ENCODE data around the gene DENND1B. TPM values are rescaled to one million over a fixed set of nuclear protein-coding genes. Genes with fewer than 3 reads are reported as not detected.
A peak's percentile ranks its signal among the peaks of the same experiment; 100 is the strongest.
"Not testable (repeated sequence)": the region's sequence is repeated elsewhere in the genome, so short reads cannot be mapped to it uniquely, and the experiment has no call there.

Gene DENND1B
- total RNA-seq, 2 experiments from 2014 or later = 25.5 to 25.9 TPM

DNA sequence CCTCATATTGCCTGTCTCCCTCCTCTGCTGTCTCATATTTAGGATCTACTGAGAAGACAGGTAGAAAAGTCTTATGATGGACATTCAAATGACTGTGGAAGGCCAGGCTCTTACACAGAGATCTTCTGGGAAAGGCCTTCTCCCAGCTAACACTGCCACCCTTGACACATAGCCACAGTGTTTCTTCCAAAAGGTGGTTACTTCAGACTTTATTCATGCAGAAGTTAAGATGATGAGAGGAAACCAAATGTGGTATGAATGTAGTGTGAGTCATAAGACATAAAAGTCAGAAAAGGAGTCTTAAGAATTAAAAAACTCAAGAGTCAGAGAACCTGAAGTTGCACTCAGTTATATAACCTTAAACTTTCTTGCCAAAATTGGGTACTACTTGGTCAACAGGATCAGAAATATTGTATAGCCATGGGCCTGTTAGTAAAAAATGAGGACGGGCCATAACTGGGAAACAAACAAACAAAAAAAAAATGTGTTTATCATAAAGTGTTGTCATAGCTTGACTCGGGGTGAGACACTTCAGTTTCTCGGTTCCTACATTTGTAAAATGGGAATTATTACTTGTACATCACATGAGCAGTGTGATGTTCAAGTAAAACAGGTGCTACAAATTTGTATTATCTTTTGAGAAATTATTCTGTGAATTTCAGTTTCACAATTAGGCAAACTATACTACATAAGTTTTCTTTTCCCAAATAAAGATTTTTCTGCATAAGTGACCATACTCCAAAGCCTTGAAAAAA is 1.2 kb upstream of the DENND1B start:
- POLR2A ChIA-PET = interaction anchor here (1.2 to 2.8 kb wide), 3 partner anchors 7 to 17 kb away, joined by 3 to 15 read pairs (median 4); no protein-coding TSS in a partner anchor
- Mint-ChIP-seq H3K9me3 (no peaks in the 10 kb centered on the region), H3K27ac (peak overlapping the region; percentile 99), H3K4me1 (peaks cover 53% of the 10 kb centered on the region), H3K4me3 (peak overlapping the region; percentile 80), H3K27me3 (no peaks in the 10 kb centered on the region), H3K36me3 (peaks cover 13% of the 10 kb centered on the region)
- ATAC-seq (ENCODE audit: low read depth) (peak; percentile 44), DNase-seq (no peak)

DNA sequence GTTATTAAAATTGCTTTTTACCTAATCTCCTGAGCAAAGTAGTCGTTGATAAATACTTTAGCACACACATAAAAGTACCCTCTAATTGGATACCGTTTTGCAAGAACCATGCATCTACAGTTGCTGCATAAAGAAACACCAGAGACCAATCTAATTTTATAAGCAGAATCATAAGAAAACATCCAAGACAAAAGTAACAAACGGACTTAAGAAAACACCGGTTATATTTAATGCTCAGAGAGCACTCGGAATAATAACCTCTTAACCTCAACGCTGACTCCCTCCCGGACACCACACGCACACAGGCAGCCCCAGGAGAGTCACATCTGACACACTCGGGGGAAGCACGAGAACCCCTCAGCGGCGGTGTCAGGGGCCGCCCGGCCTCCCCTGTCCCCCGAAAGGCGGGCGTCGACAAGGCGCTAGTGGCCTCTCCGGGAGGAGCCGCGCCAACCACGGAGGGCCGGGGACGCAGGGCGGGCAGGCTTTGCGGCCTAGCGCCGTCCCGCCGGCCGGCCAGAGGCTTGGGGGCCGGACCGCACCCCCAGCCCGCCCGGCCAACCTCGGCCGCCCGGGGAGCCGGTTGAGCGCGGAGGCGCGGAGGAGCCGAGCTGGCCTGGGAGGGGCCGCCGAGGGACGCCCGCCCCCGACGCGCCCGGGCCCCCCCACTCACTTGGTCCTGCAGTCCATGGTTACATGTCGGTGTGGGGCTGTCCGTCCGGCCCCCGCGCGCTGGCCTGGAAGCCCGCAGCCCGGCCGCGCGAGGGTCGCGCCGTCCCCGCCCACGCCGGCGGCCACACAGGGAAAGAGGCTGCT is 606 bp downstream of the DENND1B start:
- DNase-seq = peak; percentile 77
- Mint-ChIP-seq H3K36me3 (peaks cover 21% of the 10 kb centered on the region), H3K4me3 (peak overlapping the region; percentile 93), H3K27me3 (no peaks in the 10 kb centered on the region), H3K9me3 (no peaks in the 10 kb centered on the region), H3K27ac (peak overlapping the region; percentile 93), H3K4me1 (peaks cover 54% of the 10 kb centered on the region)
- ATAC-seq (ENCODE audit: low read depth) = peak; percentile 48
- POLR2A ChIA-PET = interaction anchor here (0.6 to 2.8 kb wide), 8 partner anchors 9 to 399 kb away, joined by 3 to 15 read pairs (median 4); partner anchors contain the start of gene NEK7

DNA sequence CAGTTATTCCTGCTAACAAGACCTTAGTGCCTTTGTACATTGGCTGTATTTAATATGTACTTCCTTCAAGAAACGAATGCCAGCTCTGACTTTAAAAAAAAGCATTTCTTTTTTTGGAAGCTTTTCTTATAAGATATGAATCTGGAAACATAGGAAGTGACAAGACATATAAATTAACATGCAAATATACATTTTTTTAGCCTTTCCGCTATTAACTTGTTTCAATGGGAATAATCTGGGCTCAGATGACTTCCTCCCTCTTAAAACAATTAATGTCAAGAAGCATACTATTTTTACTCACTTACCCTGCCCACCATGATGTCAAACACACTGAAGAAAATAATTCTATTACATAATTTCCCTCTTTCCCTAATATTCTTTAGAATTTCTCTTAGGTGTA is 1.4 kb downstream of the DENND1B start:
- Mint-ChIP-seq H3K27ac (peak overlapping the region; percentile 93), H3K4me1 (peaks cover 54% of the 10 kb centered on the region), H3K27me3 (no peaks in the 10 kb centered on the region), H3K36me3 (peaks cover 19% of the 10 kb centered on the region), H3K4me3 (peak overlapping the region; percentile 93), H3K9me3 (no peaks in the 10 kb centered on the region)
- ATAC-seq (ENCODE audit: low read depth) (no peak), DNase-seq (no peak)
- POLR2A ChIA-PET = interaction anchor here (1.0 kb wide), 1 partner anchor 11 kb away, joined by 6 read pairs; no protein-coding TSS in a partner anchor

DNA sequence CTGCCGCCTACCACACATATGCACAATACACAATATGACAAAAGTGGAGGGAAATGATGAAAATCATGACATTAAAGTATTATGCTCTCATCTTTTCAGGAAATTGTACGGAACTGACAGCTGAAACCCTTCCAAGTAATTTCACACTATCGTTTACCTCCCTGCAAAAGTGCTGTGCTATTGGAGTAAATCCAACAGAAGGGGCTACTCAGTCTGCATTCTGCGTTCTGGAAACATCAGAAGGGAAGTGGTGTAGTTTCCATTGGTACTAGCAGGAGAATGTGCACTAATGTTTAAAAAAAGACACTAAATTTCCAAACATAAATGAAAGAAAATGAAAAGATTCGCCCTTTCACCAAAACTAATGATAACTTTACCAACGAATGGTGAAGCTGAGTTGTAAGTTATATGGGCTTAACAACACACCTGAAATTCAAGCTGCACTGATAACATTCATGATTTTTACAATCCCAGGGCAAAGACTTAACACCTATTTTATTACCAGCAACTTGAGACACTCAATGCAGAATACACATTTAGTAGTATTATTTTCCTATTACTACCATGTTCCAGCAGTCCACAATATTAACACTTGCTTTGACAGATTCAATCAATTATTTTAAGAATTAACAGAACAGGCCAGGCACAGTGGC is 3.2 kb downstream of the DENND1B start:
- ATAC-seq (ENCODE audit: low read depth) (no peak), DNase-seq (no peak)
- H3K4me3 Mint-ChIP-seq = peak overlapping the region; percentile 93
- H3K27me3 Mint-ChIP-seq = no peaks in the 10 kb centered on the region
- H3K27ac Mint-ChIP-seq = no peak overlapping the region
- POLR2A ChIA-PET = no interaction called here
- H3K9me3 Mint-ChIP-seq = no peaks in the 10 kb centered on the region
- H3K4me1 Mint-ChIP-seq = peaks cover 53% of the 10 kb centered on the region
- H3K36me3 Mint-ChIP-seq = peaks cover 28% of the 10 kb centered on the region

DNA sequence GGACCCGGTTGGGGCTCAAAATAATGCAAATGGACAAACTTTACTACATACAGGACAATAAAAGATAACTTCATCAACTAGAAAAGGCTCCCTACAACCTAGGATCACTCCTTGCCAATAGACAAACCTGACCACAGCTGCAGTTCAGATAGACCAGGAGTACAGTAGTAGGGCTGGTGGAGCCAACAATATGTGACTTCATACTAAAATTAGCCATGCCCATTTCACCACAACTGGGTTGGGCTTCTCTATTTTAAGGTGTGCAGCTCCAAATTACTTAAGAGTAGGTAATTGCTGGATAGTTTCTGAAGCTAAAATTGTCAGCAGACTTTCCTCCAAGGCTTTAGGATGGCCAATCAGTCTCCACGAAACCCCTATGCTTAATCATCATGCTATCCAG is 3.9 kb downstream of the DENND1B start:
- peaks cover 32% of the 10 kb centered on the region for H3K36me3 Mint-ChIP-seq
- H3K9me3 Mint-ChIP-seq = no peaks in the 10 kb centered on the region
- peaks cover 48% of the 10 kb centered on the region for H3K4me1 Mint-ChIP-seq
- H3K27ac Mint-ChIP-seq = no peak overlapping the region
- ATAC-seq (ENCODE audit: low read depth) (no peak), DNase-seq (no peak)
- POLR2A ChIA-PET = no interaction called here
- no peak overlapping the region for H3K4me3 Mint-ChIP-seq
- H3K27me3 Mint-ChIP-seq = no peaks in the 10 kb centered on the region

DNA sequence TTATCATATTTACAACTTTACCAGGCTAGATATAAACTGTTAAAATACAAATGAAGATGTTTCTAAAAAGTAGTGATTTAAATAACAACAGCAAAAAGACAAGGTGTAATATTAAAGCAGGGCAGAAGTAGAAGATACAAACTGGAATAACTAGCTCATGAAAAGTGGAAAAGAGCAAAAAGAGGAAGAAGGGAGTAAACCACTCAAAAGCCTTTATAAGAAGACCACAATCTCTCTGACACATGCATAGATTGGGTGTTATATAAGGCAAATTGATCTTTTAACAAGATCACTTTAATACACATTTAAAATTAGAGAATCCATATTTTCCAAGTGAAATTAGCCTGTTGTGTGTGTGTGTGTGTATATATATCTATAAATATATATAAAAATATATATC is 5.0 kb downstream of the DENND1B start:
- POLR2A ChIA-PET = no interaction called here
- peaks cover 39% of the 10 kb centered on the region for H3K36me3 Mint-ChIP-seq
- peaks cover 43% of the 10 kb centered on the region for H3K4me1 Mint-ChIP-seq
- H3K9me3 Mint-ChIP-seq = no peaks in the 10 kb centered on the region
- ATAC-seq (ENCODE audit: low read depth) (no peak), DNase-seq (no peak)
- no peak overlapping the region for H3K27ac Mint-ChIP-seq
- H3K4me3 Mint-ChIP-seq = no peak overlapping the region
- no peaks in the 10 kb centered on the region for H3K27me3 Mint-ChIP-seq

DNA sequence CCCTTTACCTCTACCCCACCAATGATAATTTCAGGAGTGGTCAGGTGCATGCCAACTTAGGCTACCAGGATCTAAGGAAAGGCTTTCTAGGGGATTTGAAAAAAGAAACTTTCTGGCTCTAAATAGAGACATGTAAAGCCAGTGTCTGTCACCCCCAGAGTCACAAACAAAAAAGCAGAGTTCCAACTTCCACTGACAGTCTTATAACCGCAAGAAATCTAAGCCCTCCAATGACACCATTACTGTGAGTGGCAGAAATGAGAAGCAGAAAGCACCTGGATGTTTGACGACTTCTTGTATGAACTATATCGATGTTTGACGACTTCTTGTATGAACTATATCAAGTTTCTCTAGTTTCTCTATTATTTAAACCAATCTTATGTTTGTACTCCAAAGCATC is 6.0 kb downstream of the DENND1B start:
- peaks cover 41% of the 10 kb centered on the region for H3K4me1 Mint-ChIP-seq
- H3K36me3 Mint-ChIP-seq = peaks cover 39% of the 10 kb centered on the region
- POLR2A ChIA-PET = no interaction called here
- ATAC-seq (ENCODE audit: low read depth) (no peak), DNase-seq (no peak)
- H3K27me3 Mint-ChIP-seq = no peaks in the 10 kb centered on the region
- no peak overlapping the region for H3K4me3 Mint-ChIP-seq
- no peak overlapping the region for H3K27ac Mint-ChIP-seq
- H3K9me3 Mint-ChIP-seq = no peaks in the 10 kb centered on the region

DNA sequence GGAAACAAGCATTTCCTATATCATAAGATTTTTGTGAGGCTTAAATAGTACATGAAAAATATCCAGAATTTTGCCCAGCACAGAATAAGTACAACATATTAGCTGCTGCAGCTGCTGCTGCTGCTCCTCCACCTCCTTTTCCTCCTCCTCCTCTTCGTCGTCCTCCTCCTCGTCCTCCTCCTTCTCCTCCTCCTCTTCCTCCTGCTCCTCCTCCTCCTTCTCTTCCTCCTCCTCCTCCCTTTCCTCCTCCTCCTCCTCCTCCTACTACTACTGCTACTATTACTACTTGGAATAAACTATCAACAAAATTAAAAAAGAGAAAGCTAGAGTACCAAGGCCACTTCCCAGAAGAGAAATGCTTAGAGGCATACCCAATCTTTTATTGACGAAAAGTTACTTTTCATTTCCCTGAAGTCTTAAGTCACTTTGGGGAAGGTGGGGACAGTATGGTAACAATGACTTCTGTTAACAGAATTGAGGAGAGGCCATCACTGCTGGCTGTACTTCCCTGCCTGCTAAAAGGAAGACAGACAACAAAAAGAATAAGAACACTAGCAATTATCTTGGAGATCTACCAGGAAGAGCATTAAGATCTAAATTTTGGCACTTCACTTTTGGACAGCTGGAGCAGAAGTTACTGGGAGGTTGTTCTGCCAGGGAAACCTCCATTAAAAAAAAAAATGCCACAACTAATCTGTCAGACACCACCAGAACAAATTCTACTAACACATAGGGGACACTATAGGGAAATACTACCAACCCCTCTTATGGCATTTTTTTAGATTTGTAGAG is 7.1 kb downstream of the DENND1B start:
- Mint-ChIP-seq H3K4me3 (peak overlapping the region; percentile 3), H3K4me1 (peaks cover 40% of the 10 kb centered on the region), H3K27ac (no peak overlapping the region), H3K36me3 (peaks cover 46% of the 10 kb centered on the region), H3K9me3 (no peaks in the 10 kb centered on the region), H3K27me3 (no peaks in the 10 kb centered on the region)
- ATAC-seq (ENCODE audit: low read depth) = no peak
- DNase-seq = no peak
- POLR2A ChIA-PET = no interaction called here

DNA sequence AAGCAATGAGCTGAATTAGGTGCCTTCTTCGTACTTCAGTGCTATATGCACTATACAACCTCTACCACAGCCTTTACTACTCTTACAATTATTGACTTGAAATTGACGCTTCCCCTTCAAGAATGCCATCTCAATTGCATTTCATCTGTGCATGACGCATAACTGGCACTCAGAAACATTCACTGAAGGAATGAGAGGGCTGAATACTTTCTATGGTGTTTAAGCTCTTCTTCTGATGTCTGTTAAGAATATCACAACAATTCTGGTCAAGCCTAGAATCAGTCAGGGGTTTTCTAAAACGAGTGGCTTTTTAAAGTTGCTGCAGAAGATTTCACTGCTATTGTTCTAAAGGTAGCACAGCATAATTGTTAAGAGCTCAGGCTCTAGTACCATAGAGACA is 11.5 kb downstream of the DENND1B start:
- H3K36me3 Mint-ChIP-seq = peaks cover 41% of the 10 kb centered on the region
- POLR2A ChIA-PET = interaction anchor here (1.7 to 4.2 kb wide), 2 partner anchors 10 to 12 kb away, joined by 6 to 15 read pairs; partner anchors contain the start of gene DENND1B
- no peaks in the 10 kb centered on the region for H3K9me3 Mint-ChIP-seq
- peaks cover 30% of the 10 kb centered on the region for H3K4me1 Mint-ChIP-seq
- no peak for DNase-seq
- H3K4me3 Mint-ChIP-seq = no peak overlapping the region
- H3K27ac Mint-ChIP-seq = no peak overlapping the region
- H3K27me3 Mint-ChIP-seq = no peaks in the 10 kb centered on the region
- ATAC-seq (ENCODE audit: low read depth) = no peak

DNA sequence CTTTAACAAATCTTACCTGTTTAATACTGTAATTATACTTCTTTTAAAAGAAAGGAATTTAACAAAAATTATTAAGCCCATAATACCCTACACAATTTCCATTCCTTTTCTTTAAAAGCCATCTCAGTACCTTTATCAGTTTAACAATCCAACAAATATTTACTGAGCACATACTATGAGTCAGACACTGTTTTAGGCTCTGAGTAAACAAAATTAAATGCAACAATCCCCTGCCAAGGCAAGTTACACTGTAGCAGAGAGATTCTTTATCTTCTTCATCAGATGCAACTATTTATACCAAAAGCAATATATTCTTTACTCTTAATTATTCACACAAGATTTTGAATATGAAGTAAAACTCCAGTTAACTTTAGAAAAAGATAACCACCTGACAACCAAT is 12.0 kb downstream of the DENND1B start:
- Mint-ChIP-seq H3K27me3 (no peaks in the 10 kb centered on the region), H3K4me1 (peaks cover 26% of the 10 kb centered on the region), H3K27ac (no peak overlapping the region), H3K4me3 (no peak overlapping the region), H3K36me3 (peaks cover 40% of the 10 kb centered on the region), H3K9me3 (no peaks in the 10 kb centered on the region)
- ATAC-seq (ENCODE audit: low read depth) (no peak), DNase-seq (no peak)
- POLR2A ChIA-PET = interaction anchor here (1.7 to 4.2 kb wide), 2 partner anchors 10 to 12 kb away, joined by 6 to 15 read pairs; partner anchors contain the start of gene DENND1B

DNA sequence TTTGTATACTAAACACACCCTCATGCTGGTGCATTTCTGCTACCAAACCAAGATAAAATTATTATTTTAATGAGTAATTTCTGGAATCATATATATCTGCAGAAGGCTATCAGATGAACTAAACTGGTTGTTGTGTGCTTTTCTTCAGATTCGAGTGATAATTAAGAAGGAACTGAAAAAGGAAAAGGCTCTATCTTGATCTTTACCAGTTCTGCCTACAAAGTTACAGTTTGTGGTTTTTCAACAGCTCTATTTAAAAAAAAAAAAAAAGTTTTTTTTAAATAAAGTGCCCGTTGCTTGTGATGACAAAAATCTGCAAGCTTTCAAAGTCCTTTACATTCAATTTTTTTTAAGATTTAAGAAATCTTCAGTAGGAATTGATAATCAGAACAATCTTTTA is 13.6 kb downstream of the DENND1B start:
- Mint-ChIP-seq H3K27me3 (no peaks in the 10 kb centered on the region), H3K9me3 (no peaks in the 10 kb centered on the region), H3K4me1 (peaks cover 23% of the 10 kb centered on the region), H3K4me3 (no peak overlapping the region), H3K36me3 (peaks cover 37% of the 10 kb centered on the region), H3K27ac (no peak overlapping the region)
- POLR2A ChIA-PET = interaction anchor here (0.7 to 4.2 kb wide), 2 partner anchors 14 to 717 kb away, joined by 4 to 15 read pairs; partner anchors contain the start of gene DENND1B
- no peak for ATAC-seq (ENCODE audit: low read depth)
- no peak for DNase-seq

DNA sequence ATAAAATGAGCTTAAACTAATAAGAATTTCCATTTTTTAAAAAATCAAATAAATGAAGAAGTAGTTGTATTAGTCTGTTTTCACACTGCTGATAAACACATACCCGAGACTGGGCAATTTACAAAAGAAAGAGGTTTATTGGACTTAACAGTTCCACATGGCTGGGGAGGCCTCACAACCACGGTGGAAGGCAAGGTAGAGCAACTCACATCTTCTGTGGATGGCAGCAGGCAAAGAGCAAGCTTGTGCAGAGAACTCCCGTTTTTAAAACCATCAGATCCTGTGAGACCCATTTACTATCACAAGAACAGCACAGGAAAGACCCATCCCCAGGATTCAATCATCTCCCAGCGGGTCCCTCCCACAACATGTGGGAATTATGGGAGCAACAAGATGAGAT is 19.7 kb downstream of the DENND1B start:
- DNase-seq; ATAC-seq (ENCODE audit: low read depth); POLR2A ChIA-PET; H3K4me3 Mint-ChIP-seq; H3K9me3 Mint-ChIP-seq; H3K27me3 Mint-ChIP-seq; H3K27ac Mint-ChIP-seq: not testable (repeated sequence)
- Mint-ChIP-seq H3K4me1 (peaks cover 13% of the 10 kb centered on the region), H3K36me3 (peaks cover 42% of the 10 kb centered on the region)
